ENCODE results near the gene SAMD13. TPM values are rescaled to one million over a fixed set of nuclear protein-coding genes. Genes with fewer than 3 reads are reported as not detected.
A peak's percentile ranks its signal among the peaks of the same experiment; 100 is the strongest.

SAMD13 gene
- total RNA-seq, 1 experiment from 2014 or later, result 0.93 TPM

GRCh38 chr1:84370831-84371394 lies 69.4 kb downstream of the SAMD13 start:
- DNase-seq (ENCODE audit: low spot score), result no peak

- DNase-seq (ENCODE audit: low spot score), result no peak
Measured at GRCh38 chr1:84373436-84374141, 72.1 kb downstream of the SAMD13 start.

DNA sequence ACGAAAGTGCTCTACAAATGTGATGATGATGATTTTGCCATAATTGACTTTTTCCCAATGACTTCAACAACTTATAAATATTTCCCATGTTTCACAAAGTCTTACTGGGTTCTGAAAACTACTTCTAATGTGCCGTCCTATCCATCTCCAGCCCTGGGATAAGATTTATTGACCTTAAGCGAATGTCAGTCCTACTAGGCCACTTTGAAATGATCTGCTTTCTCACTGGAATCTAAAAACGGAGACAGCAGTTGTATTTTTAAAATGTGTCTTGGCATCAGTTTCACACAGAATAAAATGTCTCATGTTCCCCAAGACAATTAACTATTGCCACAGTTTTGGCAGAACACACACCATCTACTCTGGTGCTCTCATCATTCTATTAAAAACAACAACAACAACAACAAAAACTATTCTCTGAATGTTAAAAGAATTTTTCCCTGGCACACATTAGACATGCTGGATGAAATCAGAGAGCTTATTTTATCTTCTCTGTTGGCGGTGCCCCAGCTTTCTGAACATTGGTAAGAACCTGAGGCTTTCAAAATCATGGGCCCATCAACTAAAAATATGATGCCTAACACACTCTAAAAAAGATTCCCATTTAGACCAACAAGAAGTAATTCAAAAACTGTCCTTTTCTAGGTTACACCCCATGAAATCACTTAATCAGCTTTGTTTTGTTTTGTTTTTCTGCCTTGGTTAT lies 73.6 kb downstream of the SAMD13 start:
- no peak for DNase-seq (ENCODE audit: low spot score)

- DNase-seq (ENCODE audit: low spot score), result no peak
Measured at GRCh38 chr1:84376000-84376910, 74.7 kb downstream of the SAMD13 start.

DNA sequence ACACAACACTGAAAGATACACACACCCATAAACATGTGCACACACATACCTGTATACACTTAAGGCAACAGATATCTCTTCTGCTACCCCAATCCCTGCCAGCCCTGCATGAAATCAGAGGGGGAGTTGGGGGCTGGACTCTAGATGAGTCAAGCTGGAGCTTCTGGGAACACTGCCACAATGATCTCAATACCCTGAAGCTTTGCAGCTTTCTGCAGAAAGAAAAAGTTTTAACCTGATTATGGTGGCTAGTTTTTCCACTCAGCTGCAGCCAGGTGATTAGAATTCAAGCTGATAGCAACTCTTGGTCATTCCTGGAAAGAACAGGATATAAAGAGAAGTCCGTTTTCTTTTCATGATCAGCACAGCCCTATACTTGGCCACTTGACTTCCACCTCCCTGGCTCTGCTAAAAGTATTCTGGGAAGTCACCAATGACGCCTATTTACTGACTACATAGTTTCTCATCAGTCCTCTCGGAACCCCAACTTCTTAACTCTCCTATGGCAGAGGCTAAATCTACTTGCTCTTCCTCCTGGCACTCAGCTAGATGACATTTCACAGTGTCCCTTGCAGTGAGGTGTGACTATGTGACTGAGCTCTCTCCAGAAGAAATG lies 76.1 kb downstream of the SAMD13 start:
- DNase-seq (ENCODE audit: low spot score), result peak; percentile 26

DNA sequence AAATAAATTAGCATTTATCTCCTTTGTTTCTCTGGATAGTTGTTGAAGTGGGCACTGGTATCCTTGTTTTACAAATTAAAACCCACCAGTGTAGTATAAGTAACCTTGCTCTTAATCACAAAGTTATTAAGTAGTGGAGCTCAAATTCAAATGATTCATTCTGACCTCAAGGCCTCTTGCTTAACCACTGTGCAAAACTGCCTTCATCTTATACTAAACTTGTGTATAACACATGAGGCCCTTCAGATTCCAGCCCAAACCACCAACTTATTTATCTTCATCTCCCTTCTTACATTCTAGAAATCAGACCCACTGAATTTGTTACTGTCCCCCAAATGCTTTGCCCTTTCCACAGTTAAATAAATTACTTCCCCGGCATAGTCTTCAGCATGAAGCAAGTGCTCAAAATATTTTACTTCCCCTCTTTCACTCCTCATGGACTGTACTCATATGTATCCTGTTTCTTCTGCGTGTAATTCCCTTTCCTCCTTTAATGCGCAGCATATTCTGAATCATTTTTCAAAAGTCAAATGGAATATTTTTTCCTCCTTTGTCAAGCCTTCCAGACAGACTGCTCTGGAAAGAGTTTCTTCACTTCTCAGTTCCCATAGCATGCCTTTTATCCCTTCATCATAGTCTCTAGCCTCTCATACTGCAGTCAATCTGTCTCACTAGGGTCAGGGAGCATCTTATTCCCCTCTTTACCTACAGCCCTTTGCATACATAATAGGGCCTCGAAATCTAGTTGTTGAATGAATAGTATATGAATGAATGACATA lies 77.8 kb downstream of the SAMD13 start:
- DNase-seq (ENCODE audit: low spot score), result no peak

GRCh38 chr1:84379917-84380180 lies 78.3 kb downstream of the SAMD13 start:
- DNase-seq (ENCODE audit: low spot score), result no peak

DNA sequence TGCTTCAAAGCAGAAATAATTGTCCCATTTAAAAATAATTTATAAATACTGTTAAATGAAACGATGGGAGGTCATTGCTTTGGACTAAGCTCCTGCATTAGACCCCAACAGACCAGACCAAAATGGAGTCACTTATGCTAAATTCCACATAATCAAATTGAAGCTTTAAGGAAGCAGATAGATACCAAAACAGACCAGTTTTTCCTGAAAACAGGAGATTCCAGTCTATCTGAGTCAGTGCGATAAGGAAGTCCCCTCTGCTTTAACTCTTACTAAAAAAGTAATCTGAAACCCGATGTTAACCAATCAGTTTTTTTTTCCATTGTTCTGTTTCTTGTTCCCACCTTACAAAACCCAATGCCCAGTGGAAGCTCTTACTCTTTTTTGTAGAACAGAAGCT lies 80.6 kb downstream of the SAMD13 start:
- peak; percentile 39 for DNase-seq (ENCODE audit: low spot score)

- DNase-seq (ENCODE audit: low spot score), result no peak
Measured at GRCh38 chr1:84385347-84385746, 83.8 kb downstream of the SAMD13 start.

DNA sequence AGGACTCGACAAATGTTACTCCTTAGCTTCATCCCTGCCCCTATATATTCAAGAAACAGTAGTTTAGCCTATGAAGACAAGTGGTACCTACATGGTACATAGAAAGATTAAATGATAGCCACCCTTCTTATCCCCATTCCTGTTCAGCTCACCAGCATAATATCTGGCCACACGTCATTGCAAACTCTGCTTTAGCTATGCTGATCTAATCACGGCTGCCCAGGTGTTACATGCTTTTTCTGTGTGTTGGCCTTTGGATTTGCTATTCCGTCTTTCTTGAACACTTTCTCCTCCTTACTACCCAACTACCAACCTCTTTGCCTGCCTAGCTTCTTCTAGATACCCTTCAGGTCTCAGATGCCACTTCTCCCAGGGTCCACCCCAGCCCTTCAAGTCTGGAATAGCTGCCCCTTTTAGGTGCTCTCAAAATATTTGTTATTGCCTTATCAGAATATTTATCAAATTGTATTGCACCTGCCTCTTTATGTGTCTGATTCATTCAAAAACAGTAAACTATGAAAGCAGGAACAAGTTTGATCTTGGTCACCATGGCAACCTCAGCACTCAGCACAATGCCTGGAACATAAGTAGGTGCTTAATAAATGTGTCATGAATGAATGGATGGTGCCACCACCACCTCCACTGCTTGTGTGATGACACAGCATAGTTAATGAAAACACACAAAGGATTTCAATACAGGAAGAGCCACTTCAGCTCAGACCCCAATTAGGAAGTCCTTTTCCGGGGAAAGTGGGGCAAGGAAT lies 85.4 kb downstream of the SAMD13 start:
- DNase-seq (ENCODE audit: low spot score), result no peak

GRCh38 chr1:84387480-84388163 lies 86.1 kb downstream of the SAMD13 start:
- DNase-seq (ENCODE audit: low spot score), result peak; percentile 19

DNA sequence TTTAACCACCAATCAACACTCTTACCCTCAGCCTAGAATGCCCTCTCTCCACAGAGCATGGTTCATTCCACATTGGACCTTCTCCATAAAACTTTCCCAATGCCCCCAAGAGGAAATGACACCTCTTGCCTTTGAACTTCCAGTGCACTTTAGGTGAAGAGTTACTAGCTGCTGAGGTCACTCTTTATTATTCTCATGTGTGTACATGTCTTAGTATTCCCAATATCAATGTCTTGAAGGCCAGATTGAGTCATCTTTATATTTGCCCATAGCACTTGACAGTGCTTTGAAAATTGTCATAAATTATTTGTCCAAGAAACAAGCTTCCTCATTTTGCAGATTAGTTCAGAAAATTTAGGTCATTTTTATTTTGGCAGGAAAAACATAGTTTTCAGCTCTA lies 88.7 kb downstream of the SAMD13 start:
- DNase-seq (ENCODE audit: low spot score), result no peak

- DNase-seq (ENCODE audit: low spot score), result no peak
Measured at GRCh38 chr1:84398175-84399155, 97.0 kb downstream of the SAMD13 start, which contains the start of gene DNASE2B. DNASE2B (plus strand) TSS chr1:84398484; CDS start chr1:84398565, 81 bp downstream.

Other genes with a start within 250 kb of the SAMD13 start
- gene PRKACB, start 157.4 kb upstream of the SAMD13 start, total RNA-seq (2014; rRNA removed; shearing (Covaris generic)), result 12.5 and 14.6 TPM in 2 replicates
- not detected in 2 replicates for gene DNASE2B, start 96.8 kb downstream of the SAMD13 start, total RNA-seq (2014; rRNA removed; shearing (Covaris generic))
- gene RPF1, start 177.6 kb downstream of the SAMD13 start, total RNA-seq (2014; rRNA removed; shearing (Covaris generic)), result 40.9 and 54.9 TPM in 2 replicates
- gene SPATA1, start 204.7 kb downstream of the SAMD13 start, total RNA-seq (2014; rRNA removed; shearing (Covaris generic)), result not detected in 2 replicates
- gene GNG5, start 204.9 kb downstream of the SAMD13 start, total RNA-seq (2014; rRNA removed; shearing (Covaris generic)), result 32.2 and 32.7 TPM in 2 replicates